ENCODE measurements around the gene CSTF1. TPM values are rescaled to one million over a fixed set of nuclear protein-coding genes. Genes with fewer than 3 reads are reported as not detected.
"Not testable (repeated sequence)": the region's sequence is repeated elsewhere in the genome, so short reads cannot be mapped to it uniquely, and the experiment has no call there.

CSTF1 gene
- total RNA-seq, 1 experiment from 2014 or later, result 71.1 TPM

- Histone ChIP-seq H3K4me3 (ENCODE audit: insufficient read depth, low read depth, low read length) (no peak overlapping the region), H3K27me3 (ENCODE audit: control insufficient read depth, insufficient read depth, low read length) (no peaks in the 10 kb centered on the region), H3K36me3 (replicated peaks; ENCODE audit: control insufficient read depth, insufficient read depth, low read length) (peaks cover 18% of the 10 kb centered on the region)
- no peak for DNase-seq
Measured at GRCh38 chr20:56406910-56407309, 14.5 kb downstream of the CSTF1 start.

- Histone ChIP-seq H3K27me3 (ENCODE audit: control insufficient read depth, insufficient read depth, low read length) (no peaks in the 10 kb centered on the region), H3K4me3 (ENCODE audit: insufficient read depth, low read depth, low read length) (no peak overlapping the region), H3K36me3 (replicated peaks; ENCODE audit: control insufficient read depth, insufficient read depth, low read length) (peaks cover 9% of the 10 kb centered on the region)
- no peak for DNase-seq
Measured at GRCh38 chr20:56409521-56409920, 17.1 kb downstream of the CSTF1 start.

- no peak overlapping the region for H3K4me3 ChIP-seq (ENCODE audit: insufficient read depth, low read depth, low read length)
- DNase-seq, result no peak
Measured at GRCh38 chr20:56409956-56410355, 17.5 kb downstream of the CSTF1 start.

GRCh38 chr20:56411287-56411686 is 18.8 kb downstream of the CSTF1 start:
- DNase-seq; H3K4me3 ChIP-seq (ENCODE audit: insufficient read depth, low read depth, low read length); H3K36me3 ChIP-seq (replicated peaks; ENCODE audit: control insufficient read depth, insufficient read depth, low read length); H3K27me3 ChIP-seq (ENCODE audit: control insufficient read depth, insufficient read depth, low read length): not testable (repeated sequence)

More at GRCh38 chr20:56409956-56410355, 17.5 kb downstream of the CSTF1 start:
- peaks cover 8% of the 10 kb centered on the region for H3K36me3 ChIP-seq (replicated peaks; ENCODE audit: control insufficient read depth, insufficient read depth, low read length)
- no peaks in the 10 kb centered on the region for H3K27me3 ChIP-seq (ENCODE audit: control insufficient read depth, insufficient read depth, low read length)

- Histone ChIP-seq H3K4me3 (ENCODE audit: insufficient read depth, low read depth, low read length) (no peak within 1 kb of the TSS), H3K36me3 (replicated peaks; ENCODE audit: control insufficient read depth, insufficient read depth, low read length) (peaks cover 3% of the 10 kb centered on the region), H3K27me3 (ENCODE audit: control insufficient read depth, insufficient read depth, low read length) (no peaks in the 10 kb centered on the region)
- DNase-seq, result no peak
Measured at GRCh38 chr20:56411759-56412472, 19.5 kb downstream of the CSTF1 start, which contains the start of gene CASS4. Gene CASS4, plus strand, starts transcription at chr20:56412260. Its CDS starts 199 bp downstream, at chr20:56412459.

GRCh38 chr20:56412473-56412790 is 20.0 kb downstream of the CSTF1 start:
- no peaks in the 10 kb centered on the region; the same call in 1 of the 2 replicates for H3K27me3 ChIP-seq (ENCODE audit: control insufficient read depth, insufficient read depth, low read length)
- H3K4me3 ChIP-seq (ENCODE audit: insufficient read depth, low read depth, low read length), result no peak overlapping the region
- 0 out of 2 replicates have a peak, but pooled peaks cover under 1% of the 10 kb centered on the region for H3K36me3 ChIP-seq (replicated peaks; ENCODE audit: control insufficient read depth, insufficient read depth, low read length)
- no peak for DNase-seq

GRCh38 chr20:56412949-56413348 is 20.5 kb downstream of the CSTF1 start:
- Histone ChIP-seq H3K4me3 (ENCODE audit: insufficient read depth, low read depth, low read length) (no peak overlapping the region), H3K27me3 (ENCODE audit: control insufficient read depth, insufficient read depth, low read length) (no peaks in the 10 kb centered on the region; the same call in 1 of the 2 replicates), H3K36me3 (replicated peaks; ENCODE audit: control insufficient read depth, insufficient read depth, low read length) (no peaks in the 10 kb centered on the region)
- no peak for DNase-seq

GRCh38 chr20:56414842-56415765 is 22.7 kb downstream of the CSTF1 start:
- H3K4me3 ChIP-seq (ENCODE audit: insufficient read depth, low read depth, low read length), result no peak overlapping the region
- no peaks in the 10 kb centered on the region; the same call in 1 of the 2 replicates for H3K27me3 ChIP-seq (ENCODE audit: control insufficient read depth, insufficient read depth, low read length)
- H3K36me3 ChIP-seq (replicated peaks; ENCODE audit: control insufficient read depth, insufficient read depth, low read length), result no peaks in the 10 kb centered on the region
- DNase-seq, result no peak

GRCh38 chr20:56417402-56417801 is 25.0 kb downstream of the CSTF1 start:
- no peaks in the 10 kb centered on the region; the same call in 1 of the 2 replicates for H3K27me3 ChIP-seq (ENCODE audit: control insufficient read depth, insufficient read depth, low read length)
- H3K36me3 ChIP-seq (replicated peaks; ENCODE audit: control insufficient read depth, insufficient read depth, low read length), result no peaks in the 10 kb centered on the region
- no peak overlapping the region for H3K4me3 ChIP-seq (ENCODE audit: insufficient read depth, low read depth, low read length)
- DNase-seq, result no peak

GRCh38 chr20:56417911-56418310 is 25.5 kb downstream of the CSTF1 start:
- Histone ChIP-seq H3K36me3 (replicated peaks; ENCODE audit: control insufficient read depth, insufficient read depth, low read length) (no peaks in the 10 kb centered on the region), H3K27me3 (ENCODE audit: control insufficient read depth, insufficient read depth, low read length) (no peaks in the 10 kb centered on the region; the same call in 1 of the 2 replicates), H3K4me3 (ENCODE audit: insufficient read depth, low read depth, low read length) (no peak overlapping the region)
- DNase-seq, result no peak

GRCh38 chr20:56418385-56418861 is 26.0 kb downstream of the CSTF1 start:
- no peaks in the 10 kb centered on the region for H3K36me3 ChIP-seq (replicated peaks; ENCODE audit: control insufficient read depth, insufficient read depth, low read length)
- H3K27me3 ChIP-seq (ENCODE audit: control insufficient read depth, insufficient read depth, low read length), result no peaks in the 10 kb centered on the region; the same call in 1 of the 2 replicates
- no peak for DNase-seq
- no peak overlapping the region for H3K4me3 ChIP-seq (ENCODE audit: insufficient read depth, low read depth, low read length)

GRCh38 chr20:56420028-56420427 is 27.6 kb downstream of the CSTF1 start:
- Histone ChIP-seq H3K36me3 (replicated peaks; ENCODE audit: control insufficient read depth, insufficient read depth, low read length) (no peaks in the 10 kb centered on the region), H3K27me3 (ENCODE audit: control insufficient read depth, insufficient read depth, low read length) (peaks cover 5% of the 10 kb centered on the region), H3K4me3 (ENCODE audit: insufficient read depth, low read depth, low read length) (no peak overlapping the region)
- DNase-seq, result no peak

- no peak overlapping the region for H3K4me3 ChIP-seq (ENCODE audit: insufficient read depth, low read depth, low read length)
- peaks cover 6% of the 10 kb centered on the region for H3K27me3 ChIP-seq (ENCODE audit: control insufficient read depth, insufficient read depth, low read length)
- H3K36me3 ChIP-seq (replicated peaks; ENCODE audit: control insufficient read depth, insufficient read depth, low read length), result no peaks in the 10 kb centered on the region
- no peak for DNase-seq
Measured at GRCh38 chr20:56420940-56421688, 28.7 kb downstream of the CSTF1 start.
